ACC112 (cell line): ENCODE data around the gene TGFBR3L.

Source experiments
- H2AFZ ChIP-seq: fragments of 200-600 bp; sonication (generic); one replicate; pipeline ENCODE4 v1.6.0; 2017; ENCODE audit warnings: antibody characterized with exemption, low read length; ENCODE audit not compliant: unreplicated experiment
- H3K27ac ChIP-seq: fragments of 200-600 bp; sonication (generic); 2 replicates; pipeline ENCODE4 v1.5.1; 2014; ENCODE audit warnings: low read depth, mild to moderate bottlenecking, antibody characterized with exemption, low read length, moderate library complexity
- H3K27me3 ChIP-seq: fragments of 200-600 bp; sonication (generic); 2 replicates; pipeline ENCODE4 v1.6.1; 2014; ENCODE audit warnings: mild to moderate bottlenecking, antibody characterized with exemption, low read length, moderate library complexity, mixed read lengths; ENCODE audit not compliant: insufficient read depth
- H3K36me3 ChIP-seq: fragments of 200-600 bp; sonication (generic); 2 replicates; pipeline ENCODE4 v1.6.1; 2016; ENCODE audit warnings: mild to moderate bottlenecking, antibody characterized with exemption, low read length, moderate library complexity, mixed read lengths; ENCODE audit not compliant: insufficient read depth
- H3K4me1 ChIP-seq: fragments of 200-600 bp; sonication (generic); one replicate; pipeline ENCODE4 v1.6.1; 2016; ENCODE audit warnings: low read length, mixed read lengths; ENCODE audit not compliant: insufficient read depth, unreplicated experiment, control insufficient read depth
- H3K4me3 ChIP-seq: fragments of 200-600 bp; sonication (generic); 2 replicates; pipeline ENCODE4 v1.5.1; 2014; ENCODE audit warnings: mild to moderate bottlenecking, low read depth, low read length
- H3K79me2 ChIP-seq: fragments of 200-600 bp; sonication (generic); one replicate; pipeline ENCODE4 v1.6.0; 2016; ENCODE audit warnings: low read length; ENCODE audit not compliant: control insufficient read depth, unreplicated experiment, insufficient read depth

The TGFBR3L gene

GRCh38 chr19:7914598-7915045, at the start of gene TGFBR3L:
Gene TGFBR3L (plus strand): TSS chr19:7914830.
- H3K36me3 ChIP-seq, result no peaks in the 10 kb centered on the region
- H3K4me3 ChIP-seq, result peak within 1 kb of the TSS; percentile 80
- no peaks in the 10 kb centered on the region for H3K27me3 ChIP-seq
- H3K4me1 ChIP-seq, result peaks cover under 1% of the 10 kb centered on the region
- H3K27ac ChIP-seq, result no peak within 1 kb of the TSS
- no peak within 1 kb of the TSS for H2AFZ ChIP-seq
- no peaks in the 10 kb centered on the region for H3K79me2 ChIP-seq

- Histone ChIP-seq H2AFZ (no peak overlapping the region), H3K36me3 (no peaks in the 10 kb centered on the region), H3K79me2 (no peaks in the 10 kb centered on the region), H3K27ac (no peak overlapping the region), H3K4me1 (no peaks in the 10 kb centered on the region), H3K27me3 (no peaks in the 10 kb centered on the region), H3K4me3 (no peak overlapping the region)
Observed at GRCh38 chr19:7865262-7865911, 49.2 kb upstream of the TGFBR3L start.

- no peaks in the 10 kb centered on the region for H3K36me3 ChIP-seq
- no peaks in the 10 kb centered on the region for H3K27me3 ChIP-seq
- no peak overlapping the region for H3K4me3 ChIP-seq
- no peaks in the 10 kb centered on the region for H3K79me2 ChIP-seq
- H2AFZ ChIP-seq, result no peak overlapping the region
- H3K27ac ChIP-seq, result no peak overlapping the region
- H3K4me1 ChIP-seq, result no peaks in the 10 kb centered on the region
Observed at GRCh38 chr19:7866399-7867091, 48.1 kb upstream of the TGFBR3L start.

GRCh38 chr19:7867092-7867844, 47.4 kb upstream of the TGFBR3L start:
- H3K36me3 ChIP-seq, result no peaks in the 10 kb centered on the region
- H3K27ac ChIP-seq, result no peak overlapping the region
- no peaks in the 10 kb centered on the region for H3K79me2 ChIP-seq
- H3K27me3 ChIP-seq, result no peaks in the 10 kb centered on the region
- H3K4me3 ChIP-seq, result no peak overlapping the region
- no peak overlapping the region for H2AFZ ChIP-seq
- H3K4me1 ChIP-seq, result no peaks in the 10 kb centered on the region

- H3K36me3 ChIP-seq, result no peaks in the 10 kb centered on the region
- H3K79me2 ChIP-seq, result no peaks in the 10 kb centered on the region
- H3K27me3 ChIP-seq, result peaks cover 8% of the 10 kb centered on the region
- H3K27ac ChIP-seq, result no peak overlapping the region
- H3K4me1 ChIP-seq, result no peaks in the 10 kb centered on the region
- H3K4me3 ChIP-seq, result 0 out of 2 replicates have a peak overlapping the region, but pooled peaks have one; percentile 68
- H2AFZ ChIP-seq, result no peak overlapping the region
Observed at GRCh38 chr19:7868326-7868670, 46.3 kb upstream of the TGFBR3L start.

- no peaks in the 10 kb centered on the region for H3K4me1 ChIP-seq
- H3K4me3 ChIP-seq, result peak overlapping the region; percentile 68
- H3K27ac ChIP-seq, result no peak overlapping the region
- no peaks in the 10 kb centered on the region for H3K36me3 ChIP-seq
- peaks cover 13% of the 10 kb centered on the region for H3K27me3 ChIP-seq
- H2AFZ ChIP-seq, result peak overlapping the region; percentile 38
- no peaks in the 10 kb centered on the region for H3K79me2 ChIP-seq
Observed at GRCh38 chr19:7868671-7869452, 45.8 kb upstream of the TGFBR3L start.

GRCh38 chr19:7869453-7869909, 45.1 kb upstream of the TGFBR3L start:
- Histone ChIP-seq H3K27ac (no peak overlapping the region), H2AFZ (no peak overlapping the region), H3K27me3 (peaks cover 18% of the 10 kb centered on the region), H3K36me3 (no peaks in the 10 kb centered on the region), H3K79me2 (no peaks in the 10 kb centered on the region), H3K4me3 (peak overlapping the region; percentile 68), H3K4me1 (no peaks in the 10 kb centered on the region)

- peaks cover 23% of the 10 kb centered on the region for H3K27me3 ChIP-seq
- H3K79me2 ChIP-seq, result no peaks in the 10 kb centered on the region
- no peak overlapping the region for H2AFZ ChIP-seq
- no peaks in the 10 kb centered on the region for H3K36me3 ChIP-seq
- no peaks in the 10 kb centered on the region for H3K4me1 ChIP-seq
- no peak overlapping the region for H3K27ac ChIP-seq
- H3K4me3 ChIP-seq, result peak overlapping the region; percentile 68
Observed at GRCh38 chr19:7869910-7870511, 44.6 kb upstream of the TGFBR3L start.

- Histone ChIP-seq H3K4me3 (no peak overlapping the region), H3K4me1 (no peaks in the 10 kb centered on the region), H3K79me2 (no peaks in the 10 kb centered on the region), H3K27me3 (peaks cover 23% of the 10 kb centered on the region), H3K27ac (no peak overlapping the region), H3K36me3 (no peaks in the 10 kb centered on the region), H2AFZ (no peak overlapping the region)
Observed at GRCh38 chr19:7870571-7871436, 43.8 kb upstream of the TGFBR3L start.
